ENCODE measurements around the gene SAA4. TPM values are rescaled to one million over a fixed set of nuclear protein-coding genes. Genes with fewer than 3 reads are reported as not detected.

The SAA4 gene
- total and polyA plus RNA-seq, 10 of the 15 experiments (the other 5 are each of a cell fraction or from before 2014, with no cell fraction given) = not detected

- DNase-seq (ENCODE audit: low read depth, low spot score) = no peak
- 0% methylated on average over 1 of the region's 1 CpG for WGBS (ENCODE audit: insufficient coverage, insufficient replicate concordance, low lambda C conversion rate, missing lambda C conversion rate)
Measured at GRCh38 chr11:18239655-18240054, 3.1 kb upstream of the SAA4 start.

More at GRCh38 chr11:18239655-18240054, 3.1 kb upstream of the SAA4 start:
- SMC1A ChIA-PET (ENCODE audit: uncharacterized antibody, unreplicated experiment) = interaction anchor here (0.6 kb wide), 1 partner anchor 1092 kb away, joined by 3 read pairs; no protein-coding TSS in a partner anchor
- intact Hi-C loops (cut with micrococcal nuclease; ENCODE audit: unreplicated experiment) (loop anchor here (10.0 kb wide), 3 partner anchors 285 to 485 kb away; partner anchors contain the start of genes IGSF22 and TSG101), in situ Hi-C loops (cut with MboI) (loop anchor here (5.0 kb wide), 1 partner anchor 158 kb away; no protein-coding TSS in a partner anchor)
- Histone ChIP-seq H3K9ac (ENCODE audit: control insufficient read depth, insufficient read depth, low read length) (no peak overlapping the region), H3K4me2 (ENCODE audit: control insufficient read depth, insufficient read depth) (no peak overlapping the region), H3K9me3 (replicated peaks; ENCODE audit: control insufficient read depth, insufficient read depth, low read length) (no peaks in the 10 kb centered on the region), H4K20me1 (ENCODE audit: control insufficient read depth, insufficient read depth) (no peaks in the 10 kb centered on the region), H3K27ac (ENCODE audit: control insufficient read depth, insufficient read depth) (no peak overlapping the region), H3K27me3 (replicated peaks in 1 of 2; ENCODE audit: control insufficient read depth in 2 of 2, insufficient read depth in 2 of 2, low read length in 1 of 2) (no peaks in the 10 kb centered on the region), H2AFZ (ENCODE audit: control insufficient read depth, low read depth, low read length) (no peak overlapping the region), H3K36me3 (ENCODE audit: control insufficient read depth in 2 of 2, insufficient read depth in 2 of 2, low read length in 1 of 2) (no peaks in the 10 kb centered on the region), H3K79me2 (ENCODE audit: control insufficient read depth, insufficient read depth, low read length) (no peaks in the 10 kb centered on the region), H3K4me1 (ENCODE audit: control insufficient read depth, insufficient read depth, low read length) (peaks cover 5% of the 10 kb centered on the region; the same call in 1 of the 2 replicates), H3K4me3 (no peak overlapping the region)
- no TSS peak for BruUV-seq (replicated peaks)
- POLR2A ChIA-PET = no interaction called here
- TF ChIP-seq GATAD2B (conservative IDR thresholded peaks at IDR 0.05; ENCODE audit: low read depth) = no peak
- TF ChIP-seq TARDBP (IDR thresholded peaks at IDR 0.05; ENCODE audit: borderline replicate concordance) = no peak
- no peak for TF ChIP-seq SMAD1 (IDR thresholded peaks at IDR 0.05; ENCODE audit: low read depth, partially characterized antibody)
- TF ChIP-seq CBFB (IDR thresholded peaks at IDR 0.05; ENCODE audit: low read depth) = no peak
- no peak for TF ChIP-seq CREM (IDR thresholded peaks at IDR 0.05; ENCODE audit: low read depth)
- TF ChIP-seq ZZZ3 (IDR thresholded peaks at IDR 0.05; ENCODE audit: control insufficient read depth, insufficient read length, low read depth) = no peak
- TF ChIP-seq ZBTB4 (CRISPR knock-in tag; IDR thresholded peaks at IDR 0.05) = no peak
- TF ChIP-seq ZNF274 (IDR thresholded peaks at IDR 0.05; ENCODE audit: insufficient read depth, insufficient read length) = no peak
- TF ChIP-seq CEBPB (IDR thresholded peaks at IDR 0.05; ENCODE audit: borderline replicate concordance in 1 of 2, low read depth in 2 of 2, low read length in 2 of 2) = no peak
- TF ChIP-seq USF1 (IDR thresholded peaks at IDR 0.05; ENCODE audit: borderline replicate concordance, extremely low read length, insufficient read depth, low read depth, low read length) = no peak
- TF ChIP-seq SMAD5 (IDR thresholded peaks at IDR 0.05; ENCODE audit: low read depth) = no peak
- no peak for TF ChIP-seq DPF2 (IDR thresholded peaks at IDR 0.05)
- no peak for TF ChIP-seq POU2F2 (IDR thresholded peaks at IDR 0.05; ENCODE audit: borderline replicate concordance, low read depth, low read length)
- TF ChIP-seq NR2C2 (IDR thresholded peaks at IDR 0.05; ENCODE audit: borderline replicate concordance, control insufficient read depth, insufficient read length, low read depth) = no peak
- no peak for TF ChIP-seq YY1 (IDR thresholded peaks at IDR 0.05; ENCODE audit: low read depth, low read length)
- TF ChIP-seq POLR2A (IDR thresholded peaks at IDR 0.05; ENCODE audit: low read depth, low read length) = no peak
- no peak for ATAC-seq
- FAIRE-seq = no peak
- CTCF ChIA-PET = interaction anchor here (0.7 to 0.9 kb wide), 3 partner anchors 41 to 248 kb away, joined by 3 read pairs; no protein-coding TSS in a partner anchor
- RAD21 ChIA-PET (ENCODE audit: unreplicated experiment) = no interaction called here

Data from GM12878 (cell line).